ENCODE measurements around the gene DPY19L1.
A peak's percentile ranks its signal among the peaks of the same experiment; 100 is the strongest.

Gene DPY19L1

DNA sequence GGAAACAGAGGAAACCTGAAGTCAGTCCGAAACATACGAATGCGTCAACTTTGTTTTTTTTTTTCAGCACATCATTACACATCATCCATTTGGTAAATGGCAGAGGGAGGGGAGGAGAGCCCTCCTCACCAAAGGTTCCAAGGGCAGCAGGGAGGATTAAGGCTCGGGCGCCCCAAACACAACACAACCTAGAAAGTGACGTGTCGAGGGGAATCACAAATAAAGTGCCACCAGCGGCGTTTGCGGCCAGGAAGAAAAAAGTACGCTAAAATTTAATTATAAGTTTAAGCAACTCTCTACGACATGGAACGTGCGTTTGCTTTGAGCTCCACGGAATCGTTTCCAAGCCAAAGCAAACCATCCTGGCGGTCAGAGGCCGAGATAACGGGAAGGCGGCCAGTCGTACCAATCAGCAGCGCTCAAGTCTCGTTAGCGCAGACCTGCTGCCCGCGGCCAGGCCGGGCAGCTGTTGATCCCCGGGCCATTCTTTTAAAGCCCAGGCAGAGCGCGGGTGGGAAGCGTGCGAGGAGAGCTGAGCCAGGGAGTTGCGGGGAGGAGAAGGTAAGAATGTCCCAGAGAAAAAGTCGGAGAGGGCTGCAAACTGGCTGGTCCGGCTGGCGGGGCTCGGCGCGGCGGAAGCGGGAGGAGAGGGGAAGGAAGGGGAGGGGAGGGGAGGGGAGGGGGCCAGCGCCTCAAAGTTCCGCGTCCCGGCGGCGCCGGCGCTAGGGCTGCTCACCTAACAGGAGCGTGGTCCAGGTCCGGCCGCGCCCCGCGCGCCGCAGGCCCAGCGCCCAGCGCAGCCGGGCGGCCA lies 719 bp downstream of the DPY19L1 start:
- peaks cover 21% of the 10 kb centered on the region for H3K4me1 Mint-ChIP-seq
- H3K27ac Mint-ChIP-seq: peak overlapping the region; percentile 49 to 87 (median 55)
- H3K36me3 Mint-ChIP-seq (ENCODE audit: low read depth): no peaks in the 10 kb centered on the region
- H3K9me3 Mint-ChIP-seq: no peaks in the 10 kb centered on the region
- H3K27me3 Mint-ChIP-seq (ENCODE audit: low read depth): no peaks in the 10 kb centered on the region
- TF ChIP-seq, protein P1, sequence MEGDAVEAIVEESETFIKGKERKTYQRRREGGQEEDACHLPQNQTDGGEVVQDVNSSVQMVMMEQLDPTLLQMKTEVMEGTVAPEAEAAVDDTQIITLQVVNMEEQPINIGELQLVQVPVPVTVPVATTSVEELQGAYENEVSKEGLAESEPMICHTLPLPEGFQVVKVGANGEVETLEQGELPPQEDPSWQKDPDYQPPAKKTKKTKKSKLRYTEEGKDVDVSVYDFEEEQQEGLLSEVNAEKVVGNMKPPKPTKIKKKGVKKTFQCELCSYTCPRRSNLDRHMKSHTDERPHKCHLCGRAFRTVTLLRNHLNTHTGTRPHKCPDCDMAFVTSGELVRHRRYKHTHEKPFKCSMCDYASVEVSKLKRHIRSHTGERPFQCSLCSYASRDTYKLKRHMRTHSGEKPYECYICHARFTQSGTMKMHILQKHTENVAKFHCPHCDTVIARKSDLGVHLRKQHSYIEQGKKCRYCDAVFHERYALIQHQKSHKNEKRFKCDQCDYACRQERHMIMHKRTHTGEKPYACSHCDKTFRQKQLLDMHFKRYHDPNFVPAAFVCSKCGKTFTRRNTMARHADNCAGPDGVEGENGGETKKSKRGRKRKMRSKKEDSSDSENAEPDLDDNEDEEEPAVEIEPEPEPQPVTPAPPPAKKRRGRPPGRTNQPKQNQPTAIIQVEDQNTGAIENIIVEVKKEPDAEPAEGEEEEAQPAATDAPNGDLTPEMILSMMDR (IDR thresholded peaks at IDR 0.05; ENCODE audit: unreplicated experiment in 3 of 3): no peak
- peak overlapping the region; percentile 96 to 100 (median 97) for H3K4me3 Mint-ChIP-seq

DNA sequence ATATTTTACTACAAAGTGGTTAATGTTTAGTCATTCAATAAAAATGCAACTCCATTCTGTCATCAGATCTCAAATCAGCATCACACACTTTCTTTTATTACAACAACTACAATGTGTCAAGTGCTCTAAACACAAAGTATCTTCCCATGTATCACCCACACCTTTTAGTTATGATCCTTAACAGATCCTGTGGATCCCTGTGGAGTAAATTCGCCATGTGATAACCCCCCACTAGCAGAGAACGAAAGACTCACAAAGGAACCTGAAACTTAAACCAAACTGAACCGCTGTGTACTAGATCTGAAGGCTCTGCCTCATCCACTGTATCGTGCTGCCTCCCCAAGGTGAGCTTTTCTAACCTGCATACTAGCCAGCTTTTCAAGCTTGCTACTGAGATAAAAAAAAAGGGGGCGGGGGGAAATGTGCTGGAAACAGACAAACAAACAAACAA lies 1.7 kb downstream of the DPY19L1 start:
- H3K27ac Mint-ChIP-seq: peak overlapping the region in 2 of 3 experiments; percentile 0 to 49

DNA sequence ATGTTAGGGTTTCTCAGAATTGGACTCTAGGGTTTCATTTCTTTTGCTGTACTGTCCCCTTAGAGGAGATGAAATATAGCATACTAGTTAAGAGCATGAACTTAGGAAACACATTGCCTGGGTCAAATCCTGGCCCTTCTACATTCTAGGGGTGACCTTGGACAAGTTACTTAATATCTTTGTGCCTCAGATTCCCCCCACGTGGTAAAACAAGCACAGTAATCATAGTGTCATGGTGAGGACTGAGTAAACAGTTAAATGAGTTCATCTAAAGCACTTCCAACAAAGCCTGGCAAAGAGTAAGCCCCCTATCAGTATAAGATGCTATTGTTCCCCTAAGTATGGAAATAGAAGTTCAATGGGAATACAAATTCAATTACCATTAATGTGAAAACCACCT lies 5.1 kb downstream of the DPY19L1 start:
- Mint-ChIP-seq H3K4me1 (peaks cover 11% of the 10 kb centered on the region), H3K36me3 (ENCODE audit: low read depth) (no peaks in the 10 kb centered on the region), H3K27ac (no peak overlapping the region), H3K27me3 (ENCODE audit: low read depth) (no peaks in the 10 kb centered on the region), H3K4me3 (no peak overlapping the region), H3K9me3 (no peaks in the 10 kb centered on the region)
- TF ChIP-seq, protein P1 (IDR thresholded peaks at IDR 0.05; ENCODE audit: unreplicated experiment in 3 of 3): no peak

More for the DNA sequence above, 1.7 kb downstream of the DPY19L1 start:
- H3K27me3 Mint-ChIP-seq (ENCODE audit: low read depth): no peaks in the 10 kb centered on the region
- peaks cover 21% of the 10 kb centered on the region for H3K4me1 Mint-ChIP-seq
- H3K4me3 Mint-ChIP-seq: peak overlapping the region; percentile 96 to 100 (median 97)
- TF ChIP-seq, protein P1 (IDR thresholded peaks at IDR 0.05; ENCODE audit: unreplicated experiment in 3 of 3): no peak
- H3K36me3 Mint-ChIP-seq (ENCODE audit: low read depth): no peaks in the 10 kb centered on the region
- H3K9me3 Mint-ChIP-seq: no peaks in the 10 kb centered on the region

DNA sequence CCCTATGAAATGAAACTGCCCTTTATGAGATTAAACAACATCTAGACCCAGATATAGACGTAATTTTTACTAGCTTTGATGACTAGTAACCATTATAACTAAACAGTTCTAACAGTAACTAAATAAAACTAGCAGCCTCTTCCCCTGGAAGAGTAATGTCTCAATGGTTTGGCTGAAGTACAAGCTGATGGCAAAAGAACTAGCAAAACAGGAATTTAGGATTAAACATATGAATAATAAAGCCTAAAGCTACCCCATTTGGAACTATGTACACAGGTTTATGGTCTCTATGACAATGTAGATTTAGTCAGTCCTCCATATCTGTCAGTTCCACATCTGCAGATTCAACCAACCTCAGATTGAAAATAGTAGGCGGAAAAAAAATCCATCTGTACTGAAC lies 6.4 kb downstream of the DPY19L1 start:
- TF ChIP-seq, protein P1 (IDR thresholded peaks at IDR 0.05; ENCODE audit: unreplicated experiment in 3 of 3): no peak
- Mint-ChIP-seq H3K4me3 (no peak overlapping the region), H3K9me3 (no peaks in the 10 kb centered on the region), H3K36me3 (ENCODE audit: low read depth) (no peaks in the 10 kb centered on the region), H3K27me3 (ENCODE audit: low read depth) (no peaks in the 10 kb centered on the region), H3K27ac (no peak overlapping the region), H3K4me1 (peaks cover 11% of the 10 kb centered on the region)

DNA sequence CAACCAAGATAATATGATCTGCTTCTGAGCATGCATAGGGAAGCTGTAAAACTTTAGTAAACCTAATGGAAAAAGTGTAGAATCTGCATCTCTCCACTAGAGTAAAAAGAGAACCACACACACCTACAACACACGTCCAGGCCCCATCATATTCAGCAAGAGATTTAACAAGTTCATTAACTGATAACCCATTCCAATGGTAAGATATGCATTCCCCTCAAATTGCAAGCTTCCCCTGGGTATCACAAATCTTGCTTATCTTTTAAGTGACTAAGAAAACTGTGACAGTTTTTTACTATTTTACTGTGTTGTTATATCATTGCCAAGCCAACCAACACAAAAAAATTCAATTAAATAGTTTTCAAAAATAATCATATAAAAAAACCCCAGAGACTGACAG lies 8.0 kb downstream of the DPY19L1 start:
- Mint-ChIP-seq H3K27me3 (ENCODE audit: low read depth) (no peaks in the 10 kb centered on the region), H3K4me3 (no peak overlapping the region), H3K27ac (no peak overlapping the region), H3K36me3 (ENCODE audit: low read depth) (no peaks in the 10 kb centered on the region), H3K4me1 (peaks cover 6% of the 10 kb centered on the region), H3K9me3 (no peaks in the 10 kb centered on the region)
- TF ChIP-seq, protein P1 (IDR thresholded peaks at IDR 0.05; ENCODE audit: unreplicated experiment in 3 of 3): no peak

DNA sequence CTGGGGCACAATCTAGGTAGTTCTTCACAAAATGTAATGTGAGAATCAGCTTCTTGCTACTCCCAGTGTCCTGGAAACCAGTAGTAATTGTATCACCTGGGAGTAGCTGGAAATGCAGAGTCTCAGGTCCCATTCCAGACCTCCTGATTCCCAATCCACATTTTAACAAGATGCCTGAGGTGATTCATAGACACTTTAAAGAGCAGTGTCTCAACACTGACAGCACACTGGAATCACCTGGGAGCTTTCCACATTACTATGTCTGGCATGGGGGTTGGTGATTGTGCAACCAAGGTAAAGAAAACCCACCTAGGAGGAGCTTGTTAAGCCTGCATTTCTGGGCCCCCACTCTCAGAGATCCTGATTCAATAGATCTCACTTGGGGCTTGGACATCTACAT lies 11.1 kb downstream of the DPY19L1 start:
- H3K36me3 Mint-ChIP-seq (ENCODE audit: low read depth): no peaks in the 10 kb centered on the region
- TF ChIP-seq, protein P1 (IDR thresholded peaks at IDR 0.05; ENCODE audit: unreplicated experiment in 3 of 3): no peak
- no peak overlapping the region for H3K4me3 Mint-ChIP-seq

More for the DNA sequence above, 11.1 kb downstream of the DPY19L1 start:
- Mint-ChIP-seq H3K9me3 (no peaks in the 10 kb centered on the region), H3K27me3 (ENCODE audit: low read depth) (no peaks in the 10 kb centered on the region), H3K4me1 (peaks cover 6% of the 10 kb centered on the region), H3K27ac (no peak overlapping the region)

Measured in nephron (organoid).